ENCODE data around the gene GBP2. TPM values are rescaled to one million over a fixed set of nuclear protein-coding genes. Genes with fewer than 3 reads are reported as not detected.

GBP2 gene
- polyA plus RNA-seq, 3 donors = 46.1 to 83.9 (median 74.1) TPM

GRCh38 chr1:89165811-89166210 lies 39.9 kb upstream of the GBP2 start:
- intact Hi-C loops (cut with micrococcal nuclease) = no loop called here
- no peaks in the 10 kb centered on the region for H3K27me3 Mint-ChIP-seq (ENCODE audit: low read depth in 3 of 3)
- TF ChIP-seq CTCF (IDR thresholded peaks at IDR 0.05) = no peak
- H3K4me3 ChIP-seq (replicated peaks in 1 of 3; ENCODE audit: low read depth in 2 of 3, low read length in 3 of 3) = no peak overlapping the region
- peaks cover 0 to 6% (median 1%) of the 10 kb centered on the region in 7 donors for H3K9me3 Mint-ChIP-seq
- no peak overlapping the region for H2AFZ ChIP-seq (ENCODE audit: insufficient read depth, low read depth, low read length, poor library complexity, severe bottlenecking)
- H3K4me1 ChIP-seq (ENCODE audit: control insufficient read depth in 1 of 2, insufficient read depth in 2 of 2, low read length in 2 of 2) = peaks cover 3 to 4% of the 10 kb centered on the region in 2 donors
- H3K36me3 ChIP-seq (replicated peaks in 1 of 2; ENCODE audit: control insufficient read depth in 1 of 2, insufficient read depth in 2 of 2, low read length in 2 of 2) = no peaks in the 10 kb centered on the region
- H3K27me3 ChIP-seq (ENCODE audit: control insufficient read depth in 2 of 2, insufficient read depth in 2 of 2, low read length in 2 of 2) = no peaks in the 10 kb centered on the region
- H3K36me3 Mint-ChIP-seq = no peaks in the 10 kb centered on the region
- WGBS (ENCODE audit: insufficient coverage) = 83% methylated on average over 1 of the region's 5 CpGs
- no peaks in the 10 kb centered on the region for H3K9me3 ChIP-seq (replicated peaks in 1 of 2; ENCODE audit: control insufficient read depth in 1 of 2, insufficient read depth in 1 of 2, low read length in 2 of 2)
- H3K27ac ChIP-seq (ENCODE audit: low read depth in 1 of 2, low read length in 2 of 2) = no peak overlapping the region
- peak in 1 of 3 donors; percentile 42 for DNase-seq
- H4K20me1 ChIP-seq (ENCODE audit: insufficient read depth, low read length) = no peaks in the 10 kb centered on the region
- H3K79me2 ChIP-seq (ENCODE audit: insufficient read depth, low read length) = no peaks in the 10 kb centered on the region
- no peak overlapping the region for H3K4me3 Mint-ChIP-seq
- no peak overlapping the region for H3K27ac Mint-ChIP-seq
- no peak overlapping the region for H3K4me2 ChIP-seq (replicated peaks; ENCODE audit: extremely low read depth, low read length, poor library complexity, severe bottlenecking)
- H3K4me1 Mint-ChIP-seq = peaks cover 5% of the 10 kb centered on the region
- no peak overlapping the region for H3K9ac ChIP-seq (ENCODE audit: insufficient read depth, low read length, poor library complexity, severe bottlenecking)

DNA sequence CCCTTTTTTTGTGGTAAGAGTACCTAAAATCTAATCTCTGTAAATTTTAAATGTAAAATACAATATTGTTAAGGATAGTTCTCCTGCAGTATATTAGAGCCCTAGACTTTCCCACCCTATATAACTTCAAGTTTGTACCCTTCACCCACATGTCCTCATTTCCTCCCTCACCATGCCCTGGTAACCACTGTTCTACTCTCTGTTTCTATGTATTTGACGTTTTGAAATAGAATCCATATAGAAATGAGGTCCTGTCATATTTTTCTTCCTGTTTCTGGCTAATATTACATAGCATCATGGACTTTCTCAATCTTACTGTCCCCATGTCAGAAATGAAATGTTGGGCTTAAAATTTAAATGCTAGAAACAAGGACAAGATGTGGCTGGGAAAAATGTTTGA lies 25.1 kb upstream of the GBP2 start:
- TF ChIP-seq CTCF (IDR thresholded peaks at IDR 0.05) = no peak

More for the DNA sequence above, 25.1 kb upstream of the GBP2 start:
- H3K4me3 Mint-ChIP-seq = no peak overlapping the region
- Histone ChIP-seq H3K4me2 (replicated peaks; ENCODE audit: extremely low read depth, low read length, poor library complexity, severe bottlenecking) (no peak overlapping the region), H3K27ac (ENCODE audit: low read depth in 1 of 2, low read length in 2 of 2) (no peak overlapping the region), H3K9me3 (replicated peaks in 1 of 2; ENCODE audit: control insufficient read depth in 1 of 2, insufficient read depth in 1 of 2, low read length in 2 of 2) (no peaks in the 10 kb centered on the region), H3K27me3 (ENCODE audit: control insufficient read depth in 2 of 2, insufficient read depth in 2 of 2, low read length in 2 of 2) (no peaks in the 10 kb centered on the region), H3K79me2 (ENCODE audit: insufficient read depth, low read length) (no peaks in the 10 kb centered on the region), H4K20me1 (ENCODE audit: insufficient read depth, low read length) (no peaks in the 10 kb centered on the region), H3K9ac (ENCODE audit: insufficient read depth, low read length, poor library complexity, severe bottlenecking) (no peak overlapping the region), H2AFZ (ENCODE audit: insufficient read depth, low read depth, low read length, poor library complexity, severe bottlenecking) (no peak overlapping the region), H3K4me3 (replicated peaks in 1 of 3; ENCODE audit: low read depth in 2 of 3, low read length in 3 of 3) (no peak overlapping the region), H3K4me1 (ENCODE audit: control insufficient read depth in 1 of 2, insufficient read depth in 2 of 2, low read length in 2 of 2) (no peaks in the 10 kb centered on the region), H3K36me3 (replicated peaks in 1 of 2; ENCODE audit: control insufficient read depth in 1 of 2, insufficient read depth in 2 of 2, low read length in 2 of 2) (no peaks in the 10 kb centered on the region)
- DNase-seq = no peak
- peak overlapping the region in 2 of 7 donors; percentile 23 to 78 for H3K27ac Mint-ChIP-seq
- intact Hi-C loops (cut with micrococcal nuclease) = no loop called here
- H3K27me3 Mint-ChIP-seq (ENCODE audit: low read depth in 3 of 3) = peaks cover 0 to 2% (median 0%) of the 10 kb centered on the region in 3 donors
- peaks cover 4% of the 10 kb centered on the region for H3K4me1 Mint-ChIP-seq
- no CpG with 5 or more reads among the region's 1 CpG for WGBS (ENCODE audit: insufficient coverage)
- no peaks in the 10 kb centered on the region for H3K36me3 Mint-ChIP-seq
- peaks cover 0 to 4% (median 1%) of the 10 kb centered on the region in 7 donors for H3K9me3 Mint-ChIP-seq
